Measurements from ENCODE around the gene PIGC.
A peak's percentile ranks its signal among the peaks of the same experiment; 100 is the strongest.

Gene PIGC

DNA sequence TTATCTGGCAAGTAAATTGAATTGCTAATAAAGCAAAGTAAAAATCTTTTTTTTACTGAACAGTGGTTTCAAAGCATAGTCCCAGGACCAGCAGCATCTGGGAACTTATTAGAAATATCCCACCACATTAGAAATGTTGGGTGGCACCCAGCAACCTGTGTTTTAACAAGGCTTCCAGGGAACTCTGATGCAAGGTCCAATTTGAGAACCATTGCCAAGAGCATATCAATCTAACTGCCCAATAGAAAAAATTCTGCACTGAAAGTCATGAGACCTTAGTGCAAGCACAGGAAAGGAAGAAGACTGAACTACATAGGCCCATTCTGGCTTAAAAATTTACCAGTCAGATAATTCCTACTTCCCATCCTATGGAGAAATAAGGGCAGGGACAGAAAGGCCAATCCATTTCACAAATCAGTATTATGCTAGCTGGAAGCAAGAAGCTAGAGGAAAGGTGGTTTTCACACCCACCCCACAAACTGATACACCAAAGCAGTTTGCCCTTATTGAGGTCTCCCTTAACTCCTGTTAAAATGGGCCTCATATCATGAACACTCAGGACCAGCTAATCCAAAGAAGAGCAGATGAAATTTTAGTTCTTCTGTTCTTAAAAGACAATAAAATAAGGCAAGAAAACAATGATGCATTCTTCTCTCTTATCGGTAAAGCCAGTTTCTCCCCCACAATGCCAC is 40.8 kb downstream of the PIGC start:
- no peak overlapping the region for H4K91ac ChIP-seq (ENCODE audit: low read length)
- H3K36me3 ChIP-seq (ENCODE audit: control insufficient read depth in 1 of 2, insufficient read depth in 2 of 2, low read depth in 1 of 2, low read length in 2 of 2), result no peaks in the 10 kb centered on the region
- H2AFZ ChIP-seq (ENCODE audit: low read depth, low read length), result no peak overlapping the region
- no peak overlapping the region for H2BK5ac ChIP-seq (ENCODE audit: low read depth, low read length, poor library complexity, severe bottlenecking)
- no peak overlapping the region for H3K4ac ChIP-seq (ENCODE audit: low read depth in 1 of 2, low read length in 2 of 2)
- no peak overlapping the region for H3K4me2 ChIP-seq (ENCODE audit: low read length, poor library complexity, severe bottlenecking)
- H4K8ac ChIP-seq (ENCODE audit: low read length), result no peak overlapping the region
- H3K9me3 ChIP-seq (ENCODE audit: control insufficient read depth, low read length), result no peaks in the 10 kb centered on the region
- H2BK120ac ChIP-seq (ENCODE audit: low read depth, low read length), result no peak overlapping the region
- no peak overlapping the region for H3K23ac ChIP-seq (ENCODE audit: low read length in 2 of 2)
- H3K14ac ChIP-seq (ENCODE audit: low read length in 2 of 2), result no peak overlapping the region
- no peak overlapping the region for H3K27ac ChIP-seq (ENCODE audit: low read length, poor library complexity, severe bottlenecking)
- DNase-seq, result no peak
- no peaks in the 10 kb centered on the region for H3K27me3 ChIP-seq (ENCODE audit: control insufficient read depth in 1 of 2, insufficient read depth in 1 of 2, low read length in 2 of 2)
- no peak overlapping the region for H3K4me3 ChIP-seq (ENCODE audit: insufficient read depth in 1 of 2, low read depth in 1 of 2, low read length in 2 of 2)
- H3K4me1 ChIP-seq (ENCODE audit: control insufficient read depth, insufficient read depth, low read depth, low read length), result peaks cover 2% of the 10 kb centered on the region
- H3K79me1 ChIP-seq (replicated peaks; ENCODE audit: low read length, poor library complexity, severe bottlenecking), result peaks cover 2% of the 10 kb centered on the region
- peak overlapping the region; percentile 73 for H2AK5ac ChIP-seq (ENCODE audit: low read length, severe bottlenecking)
- H2BK15ac ChIP-seq (ENCODE audit: low read depth, poor library complexity, severe bottlenecking), result no peak overlapping the region
- no peak overlapping the region for H3K18ac ChIP-seq (ENCODE audit: low read depth in 1 of 2, low read length in 2 of 2)
- 100% methylated on average over 1 of the region's 1 CpG for WGBS
- no peak overlapping the region for H3K9ac ChIP-seq (ENCODE audit: low read length)
- no peak overlapping the region for H2BK12ac ChIP-seq (ENCODE audit: low read length in 2 of 2)

DNA sequence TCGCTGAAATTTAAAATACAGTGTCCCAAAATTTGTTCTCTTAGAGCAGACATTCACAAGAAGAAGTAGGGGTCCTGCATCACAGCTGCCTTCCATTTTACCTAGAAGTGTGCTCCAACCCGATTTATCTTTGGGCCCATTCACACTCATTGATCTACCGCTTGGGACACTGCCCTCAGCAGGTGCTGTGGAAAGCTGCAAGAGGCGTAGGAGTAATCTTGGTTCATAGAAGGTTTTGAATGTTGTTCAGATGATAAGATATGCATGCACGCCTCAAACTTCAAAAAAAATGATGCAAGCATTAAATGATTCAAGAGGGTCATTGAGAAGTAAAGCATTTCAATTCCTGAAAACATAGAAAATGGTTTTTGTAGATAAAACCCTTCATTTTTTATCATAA is 42.0 kb downstream of the PIGC start:
- Histone ChIP-seq H3K9me3 (ENCODE audit: control insufficient read depth, low read length) (no peaks in the 10 kb centered on the region), H3K4me3 (ENCODE audit: insufficient read depth in 1 of 2, low read depth in 1 of 2, low read length in 2 of 2) (no peak overlapping the region), H3K27ac (ENCODE audit: low read length, poor library complexity, severe bottlenecking) (no peak overlapping the region), H3K23ac (ENCODE audit: low read length in 2 of 2) (no peak overlapping the region), H4K91ac (ENCODE audit: low read length) (peak overlapping the region; percentile 75), H3K4me2 (ENCODE audit: low read length, poor library complexity, severe bottlenecking) (no peak overlapping the region), H3K4ac (ENCODE audit: low read depth in 1 of 2, low read length in 2 of 2) (no peak overlapping the region), H3K36me3 (ENCODE audit: control insufficient read depth in 1 of 2, insufficient read depth in 2 of 2, low read depth in 1 of 2, low read length in 2 of 2) (no peaks in the 10 kb centered on the region), H3K4me1 (ENCODE audit: control insufficient read depth, insufficient read depth, low read depth, low read length) (peaks cover 2% of the 10 kb centered on the region), H3K9ac (ENCODE audit: low read length) (no peak overlapping the region), H2AFZ (ENCODE audit: low read depth, low read length) (no peak overlapping the region), H3K14ac (ENCODE audit: low read length in 2 of 2) (no peak overlapping the region), H3K79me1 (replicated peaks; ENCODE audit: low read length, poor library complexity, severe bottlenecking) (peaks cover 2% of the 10 kb centered on the region), H3K18ac (ENCODE audit: low read depth in 1 of 2, low read length in 2 of 2) (peak overlapping the region in 1 of 2 experiments; percentile 63), H2BK12ac (ENCODE audit: low read length in 2 of 2) (no peak overlapping the region), H4K8ac (ENCODE audit: low read length) (no peak overlapping the region), H3K27me3 (ENCODE audit: control insufficient read depth in 1 of 2, insufficient read depth in 1 of 2, low read length in 2 of 2) (no peaks in the 10 kb centered on the region), H2BK15ac (ENCODE audit: low read depth, poor library complexity, severe bottlenecking) (no peak overlapping the region), H2AK5ac (ENCODE audit: low read length, severe bottlenecking) (no peak overlapping the region), H2BK120ac (ENCODE audit: low read depth, low read length) (no peak overlapping the region), H2BK5ac (ENCODE audit: low read depth, low read length, poor library complexity, severe bottlenecking) (no peak overlapping the region)
- WGBS, result 80% methylated on average over 5 of the region's 5 CpGs
- no peak for DNase-seq

DNA sequence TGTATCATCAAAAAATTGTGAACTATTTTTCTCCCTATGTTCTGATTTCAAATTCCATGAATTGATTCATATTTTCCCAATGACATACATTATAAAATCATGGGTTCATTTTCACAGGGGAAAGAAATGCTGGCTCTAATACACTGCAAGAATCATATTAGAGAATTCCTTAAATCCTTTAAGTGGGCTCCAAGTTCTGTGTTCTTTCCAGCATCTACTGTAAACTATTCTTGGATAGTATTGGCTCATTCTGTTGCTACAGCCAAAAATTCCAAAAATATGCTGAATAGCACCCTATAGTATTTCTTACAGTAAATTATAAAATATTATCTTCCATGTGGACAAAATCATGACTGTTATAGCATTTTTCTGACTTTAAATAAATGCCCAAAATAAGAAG is 42.4 kb downstream of the PIGC start:
- DNase-seq, result no peak
- no peak overlapping the region for H3K18ac ChIP-seq (ENCODE audit: low read depth in 1 of 2, low read length in 2 of 2)
- H3K23ac ChIP-seq (ENCODE audit: low read length in 2 of 2), result no peak overlapping the region
- no peaks in the 10 kb centered on the region for H3K27me3 ChIP-seq (ENCODE audit: control insufficient read depth in 1 of 2, insufficient read depth in 1 of 2, low read length in 2 of 2)
- H3K4ac ChIP-seq (ENCODE audit: low read depth in 1 of 2, low read length in 2 of 2), result no peak overlapping the region
- no peak overlapping the region for H2AFZ ChIP-seq (ENCODE audit: low read depth, low read length)
- no peak overlapping the region for H2BK5ac ChIP-seq (ENCODE audit: low read depth, low read length, poor library complexity, severe bottlenecking)
- H3K9ac ChIP-seq (ENCODE audit: low read length), result no peak overlapping the region
- no peak overlapping the region for H3K27ac ChIP-seq (ENCODE audit: low read length, poor library complexity, severe bottlenecking)
- H4K91ac ChIP-seq (ENCODE audit: low read length), result no peak overlapping the region
- H3K4me3 ChIP-seq (ENCODE audit: insufficient read depth in 1 of 2, low read depth in 1 of 2, low read length in 2 of 2), result no peak overlapping the region
- H2BK15ac ChIP-seq (ENCODE audit: low read depth, poor library complexity, severe bottlenecking), result no peak overlapping the region
- no peak overlapping the region for H3K14ac ChIP-seq (ENCODE audit: low read length in 2 of 2)
- H3K4me1 ChIP-seq (ENCODE audit: control insufficient read depth, insufficient read depth, low read depth, low read length), result peaks cover 2% of the 10 kb centered on the region
- peaks cover 2% of the 10 kb centered on the region for H3K79me1 ChIP-seq (replicated peaks; ENCODE audit: low read length, poor library complexity, severe bottlenecking)
- H4K8ac ChIP-seq (ENCODE audit: low read length), result no peak overlapping the region
- no peaks in the 10 kb centered on the region for H3K36me3 ChIP-seq (ENCODE audit: control insufficient read depth in 1 of 2, insufficient read depth in 2 of 2, low read depth in 1 of 2, low read length in 2 of 2)
- H2BK120ac ChIP-seq (ENCODE audit: low read depth, low read length), result no peak overlapping the region
- H3K9me3 ChIP-seq (ENCODE audit: control insufficient read depth, low read length), result no peaks in the 10 kb centered on the region
- H2AK5ac ChIP-seq (ENCODE audit: low read length, severe bottlenecking), result no peak overlapping the region
- H3K4me2 ChIP-seq (ENCODE audit: low read length, poor library complexity, severe bottlenecking), result no peak overlapping the region
- no peak overlapping the region for H2BK12ac ChIP-seq (ENCODE audit: low read length in 2 of 2)

DNA sequence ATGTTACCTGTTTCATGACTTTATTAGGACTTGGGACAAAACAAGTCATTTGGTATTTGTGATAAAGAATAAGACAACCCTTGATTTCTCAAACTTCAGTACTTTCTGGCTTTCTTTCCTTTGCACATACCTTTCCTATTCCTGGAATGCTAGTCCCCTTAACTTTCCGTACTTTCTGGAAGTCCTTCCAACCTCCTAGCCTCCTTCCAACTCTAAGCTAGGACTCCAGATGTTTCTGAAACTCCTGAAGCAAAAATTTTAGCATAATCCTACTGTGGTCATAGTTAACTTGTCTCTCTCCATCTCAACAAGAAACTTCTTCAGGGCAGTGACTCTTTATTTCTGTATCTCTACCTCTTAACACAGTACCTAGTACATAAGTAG is 43.2 kb downstream of the PIGC start:
- Histone ChIP-seq H3K27me3 (ENCODE audit: control insufficient read depth in 1 of 2, insufficient read depth in 1 of 2, low read length in 2 of 2) (no peaks in the 10 kb centered on the region), H3K23ac (ENCODE audit: low read length in 2 of 2) (no peak overlapping the region), H3K36me3 (ENCODE audit: control insufficient read depth in 1 of 2, insufficient read depth in 2 of 2, low read depth in 1 of 2, low read length in 2 of 2) (no peaks in the 10 kb centered on the region), H3K9ac (ENCODE audit: low read length) (peak overlapping the region; percentile 71), H3K4me2 (ENCODE audit: low read length, poor library complexity, severe bottlenecking) (no peak overlapping the region), H2AFZ (ENCODE audit: low read depth, low read length) (no peak overlapping the region), H3K79me1 (replicated peaks; ENCODE audit: low read length, poor library complexity, severe bottlenecking) (peaks cover 4% of the 10 kb centered on the region), H3K4me1 (ENCODE audit: control insufficient read depth, insufficient read depth, low read depth, low read length) (peaks cover 2% of the 10 kb centered on the region), H2BK120ac (ENCODE audit: low read depth, low read length) (no peak overlapping the region), H3K14ac (ENCODE audit: low read length in 2 of 2) (no peak overlapping the region), H3K27ac (ENCODE audit: low read length, poor library complexity, severe bottlenecking) (no peak overlapping the region), H4K8ac (ENCODE audit: low read length) (no peak overlapping the region), H2BK15ac (ENCODE audit: low read depth, poor library complexity, severe bottlenecking) (no peak overlapping the region), H3K4ac (ENCODE audit: low read depth in 1 of 2, low read length in 2 of 2) (no peak overlapping the region), H3K18ac (ENCODE audit: low read depth in 1 of 2, low read length in 2 of 2) (no peak overlapping the region), H4K91ac (ENCODE audit: low read length) (no peak overlapping the region), H3K9me3 (ENCODE audit: control insufficient read depth, low read length) (no peaks in the 10 kb centered on the region), H3K4me3 (ENCODE audit: insufficient read depth in 1 of 2, low read depth in 1 of 2, low read length in 2 of 2) (no peak overlapping the region), H2BK12ac (ENCODE audit: low read length in 2 of 2) (no peak overlapping the region), H2AK5ac (ENCODE audit: low read length, severe bottlenecking) (no peak overlapping the region), H2BK5ac (ENCODE audit: low read depth, low read length, poor library complexity, severe bottlenecking) (no peak overlapping the region)
- no peak for DNase-seq
- 66% methylated on average over 1 of the region's 1 CpG for WGBS
